Stimulated activated CD4-positive, alpha-beta T cell treated with anti-CD3 and anti-CD28 coated beads, Interleukin-2, amount 100 ng/mL, for 48 hours (primary cell): ENCODE data around the gene VMA21.

Experiments used
- DNase-seq, 2 donors: peaks; one replicate each; pipeline ENCODE4 v3.0.0-alpha.2; 2020

VMA21 gene, protein sequence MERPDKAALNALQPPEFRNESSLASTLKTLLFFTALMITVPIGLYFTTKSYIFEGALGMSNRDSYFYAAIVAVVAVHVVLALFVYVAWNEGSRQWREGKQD

DNA sequence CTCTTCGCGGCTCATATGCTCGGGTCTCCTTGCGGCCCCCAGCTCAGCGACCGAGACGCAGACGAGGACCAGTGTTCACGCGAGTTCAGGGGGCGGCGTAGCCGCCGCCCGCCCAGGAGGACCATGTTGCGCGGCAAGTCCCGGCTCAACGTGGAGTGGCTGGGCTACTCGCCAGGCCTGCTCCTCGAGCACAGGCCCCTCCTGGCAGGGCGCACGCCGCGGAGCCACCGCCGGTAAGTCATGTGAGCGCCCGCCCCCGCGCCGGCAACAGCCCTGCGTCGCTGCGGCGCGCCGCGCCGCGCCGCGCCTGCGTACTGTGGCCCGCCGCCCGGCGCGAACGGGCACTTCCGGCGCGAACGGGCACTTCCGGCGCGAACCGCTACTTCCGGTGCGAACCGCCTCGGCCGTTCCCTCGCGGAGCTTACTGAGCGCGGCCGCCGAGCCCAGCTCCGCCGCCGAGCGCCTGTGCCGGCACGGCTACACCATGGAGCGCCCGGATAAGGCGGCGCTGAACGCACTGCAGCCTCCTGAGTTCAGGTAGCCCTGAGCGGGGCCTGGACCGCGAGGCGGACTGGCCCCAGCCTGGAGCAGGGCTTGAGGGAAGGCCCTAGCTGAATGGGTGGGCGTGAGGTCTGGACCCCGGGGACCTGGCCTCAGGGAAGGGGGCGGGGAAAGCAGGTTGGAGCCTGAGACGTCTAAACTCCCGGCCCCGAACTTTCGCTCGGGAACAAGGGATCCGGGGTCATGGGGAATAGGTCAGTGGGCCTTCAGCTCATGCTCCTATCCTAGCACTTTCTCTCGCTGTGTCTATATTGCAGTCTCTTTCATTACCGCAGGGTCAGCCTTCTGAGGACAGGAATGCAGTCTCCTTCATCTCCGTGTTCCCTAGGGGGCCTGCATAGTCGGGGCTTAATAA is at the start of gene VMA21:
Gene VMA21, plus strand, starts transcription at position 382 of the 916 bp plus-strand sequence. Its CDS starts 103 bp downstream, at position 485.
- DNase-seq: peak; percentile 68 to 75

DNA sequence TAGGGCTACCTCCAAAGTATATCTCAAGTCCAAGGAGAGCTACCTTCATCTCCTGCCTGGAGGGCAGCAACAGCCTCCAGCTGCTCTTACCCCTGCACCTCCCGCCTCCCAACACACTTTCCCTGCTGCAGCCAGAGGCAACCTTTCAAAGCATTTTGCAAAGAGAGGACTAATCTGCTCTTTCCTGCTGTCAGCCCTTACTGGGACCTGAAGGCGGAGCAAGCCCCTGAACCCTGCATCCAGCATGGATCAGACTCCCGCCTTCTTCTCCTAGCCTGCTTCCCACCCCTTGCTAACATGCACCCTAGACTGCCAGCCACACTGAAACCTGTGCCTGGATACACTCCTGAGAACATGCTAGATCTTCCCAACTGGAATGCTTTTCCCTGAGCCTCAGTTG is 37.7 kb upstream of the VMA21 start:
- no peak for DNase-seq

DNA sequence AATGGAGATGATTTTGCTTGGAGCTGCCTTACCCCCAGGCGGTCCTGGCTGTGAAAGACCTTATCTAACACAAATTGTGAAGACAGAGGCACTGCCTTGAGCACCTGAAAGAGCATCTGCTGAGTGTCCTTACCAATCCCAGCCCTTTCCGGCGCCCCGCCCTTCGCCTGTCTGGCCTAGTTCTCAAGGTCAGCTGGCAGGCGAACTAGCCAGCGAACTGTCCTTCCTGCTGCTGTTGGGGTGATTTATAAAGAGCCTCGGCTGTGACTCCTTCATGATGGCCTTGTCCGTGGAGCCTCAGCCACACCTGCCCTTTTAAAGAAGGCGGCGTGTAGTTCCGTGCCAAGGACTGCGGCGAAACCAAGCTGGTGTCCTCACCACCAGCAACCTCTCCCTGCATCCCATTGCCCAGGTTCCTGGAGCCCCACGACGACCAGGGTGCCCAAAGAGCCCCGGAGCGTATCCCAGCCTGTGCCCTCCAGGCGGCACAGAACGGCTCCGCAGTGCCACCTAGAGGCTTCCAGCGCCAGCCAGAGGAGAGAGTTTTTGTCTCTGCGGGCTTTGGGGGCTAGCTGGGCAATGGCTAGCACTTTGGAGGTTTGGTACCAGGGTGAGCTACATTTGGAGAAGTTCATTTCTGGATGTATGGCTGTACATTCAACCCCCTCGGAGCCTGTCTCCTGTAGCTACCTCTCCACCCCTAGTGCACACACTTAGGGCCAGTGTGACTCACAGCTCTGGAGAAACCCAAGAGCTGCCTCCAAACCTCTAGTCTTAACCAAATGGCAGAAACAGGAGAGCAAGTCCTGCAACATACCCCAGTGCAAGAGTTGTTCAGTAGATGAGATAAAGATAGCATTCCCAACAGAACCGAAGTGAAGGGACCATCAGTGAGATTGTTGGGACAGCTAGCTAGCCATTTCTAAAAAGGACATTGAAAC is 36.8 kb upstream of the VMA21 start:
- DNase-seq: peak; percentile 23 to 49

DNA sequence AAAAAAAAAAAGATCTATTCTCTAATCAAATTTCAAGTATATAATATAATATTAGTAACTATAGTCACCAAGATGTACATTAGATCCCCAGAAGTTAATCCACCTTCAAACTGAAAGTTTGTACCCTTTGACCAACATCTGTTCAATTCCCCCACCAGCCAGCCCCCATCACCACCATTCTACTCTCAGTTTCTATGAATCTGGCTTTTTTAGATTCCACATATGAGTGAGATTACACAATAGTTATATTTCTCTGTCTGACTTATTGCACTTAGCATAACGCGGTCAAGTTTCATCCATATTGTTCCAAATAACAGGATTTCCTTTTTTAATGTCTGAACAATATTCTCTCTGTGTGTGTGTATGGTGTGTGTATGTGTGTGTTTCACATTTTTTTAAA is 33.7 kb upstream of the VMA21 start:
- no peak for DNase-seq

GRCh38 chrX:151365579-151365978 is 31.4 kb upstream of the VMA21 start:
- no peak for DNase-seq

GRCh38 chrX:151370906-151371305 is 26.1 kb upstream of the VMA21 start:
- no peak for DNase-seq

DNA sequence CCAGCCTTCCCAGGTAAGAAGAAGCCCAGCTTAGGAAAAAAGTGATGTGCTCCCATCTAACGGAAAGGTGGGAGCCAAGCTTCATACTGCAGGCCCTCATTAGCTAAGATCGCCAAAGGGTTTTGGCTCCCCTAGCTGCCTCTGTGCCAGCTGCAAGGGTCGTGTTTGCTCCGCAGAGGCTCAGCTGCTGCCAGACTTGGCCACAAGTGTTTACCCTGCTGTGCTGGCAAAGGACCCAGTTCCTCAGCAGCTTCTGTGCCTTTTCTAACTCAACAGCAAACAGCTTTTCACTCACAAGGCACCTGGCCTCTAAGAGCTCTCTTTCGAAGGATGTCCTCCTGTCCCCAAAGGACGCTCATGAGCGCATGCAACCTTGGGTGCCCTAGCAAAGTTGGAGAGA is 12.2 kb upstream of the VMA21 start:
- DNase-seq: no peak

GRCh38 chrX:151386838-151387459 is 10.1 kb upstream of the VMA21 start:
- no peak for DNase-seq

GRCh38 chrX:151391722-151392121 is 5.3 kb upstream of the VMA21 start:
- DNase-seq: no peak

GRCh38 chrX:151393514-151393913 is 3.5 kb upstream of the VMA21 start:
- peak; percentile 7 to 33 for DNase-seq

DNA sequence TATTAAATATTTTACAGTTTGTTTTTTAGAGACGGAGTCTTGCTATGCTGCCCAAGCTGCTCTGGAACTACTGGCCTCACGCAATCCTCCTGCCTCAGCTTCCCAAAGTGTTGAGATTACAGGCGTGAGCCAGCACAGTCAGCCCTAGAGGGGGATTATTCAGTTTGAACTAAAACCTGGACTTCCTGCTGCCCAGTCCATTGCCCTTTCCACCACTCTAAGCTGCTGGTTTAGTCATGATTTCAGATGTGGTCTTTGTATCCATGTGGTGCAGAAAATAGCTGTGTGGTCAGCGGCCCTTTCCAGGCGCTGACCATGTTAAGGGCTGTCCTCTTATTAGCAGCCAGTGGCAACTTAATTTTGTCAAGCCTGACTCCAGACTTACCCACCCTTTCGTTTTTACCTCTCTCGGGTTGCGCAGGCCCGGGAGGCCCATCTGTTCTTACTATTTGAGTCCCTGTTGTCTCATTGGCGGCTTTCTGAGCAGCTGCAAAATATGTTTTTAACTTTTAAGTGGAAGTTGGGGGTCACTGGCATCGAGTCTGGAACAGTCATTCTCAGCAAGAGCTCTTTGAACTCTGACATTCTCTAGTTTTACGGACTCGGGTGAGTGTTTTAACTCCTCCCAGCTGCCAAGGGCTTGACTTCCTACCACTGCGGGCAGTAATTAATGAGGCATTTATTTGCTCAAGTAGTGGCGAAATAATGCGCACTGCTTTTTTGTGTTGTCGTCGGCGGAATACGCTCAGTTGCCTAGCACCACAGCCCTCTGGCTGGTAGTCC is 773 bp upstream of the VMA21 start:
- DNase-seq: peak; percentile 7 to 10

- no peak for DNase-seq
Observed at GRCh38 chrX:151397741-151398070, 700 bp downstream of the VMA21 start.

GRCh38 chrX:151398346-151398745 is 1.3 kb downstream of the VMA21 start:
- DNase-seq: no peak

- DNase-seq: no peak
Observed at GRCh38 chrX:151402719-151403390, 5.8 kb downstream of the VMA21 start.

DNA sequence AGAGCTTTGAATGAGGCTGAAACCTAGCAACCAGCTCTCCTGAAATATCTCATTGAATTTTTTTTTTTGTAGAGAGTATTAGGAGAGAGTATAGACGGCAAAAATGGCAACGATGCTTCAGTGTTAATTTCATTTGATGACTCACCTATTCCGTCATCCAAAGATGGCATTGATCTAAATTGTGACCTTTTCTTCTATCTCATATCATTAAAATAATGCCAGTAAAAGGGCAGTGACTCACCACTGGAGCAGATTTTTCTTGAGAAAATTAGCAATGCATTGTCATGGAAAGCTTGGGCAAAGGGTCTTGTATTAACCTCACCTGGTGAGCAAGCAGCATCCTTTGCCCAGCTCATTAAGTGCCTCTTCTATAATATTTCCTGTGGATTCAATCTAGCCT is 19.6 kb downstream of the VMA21 start:
- DNase-seq: no peak

DNA sequence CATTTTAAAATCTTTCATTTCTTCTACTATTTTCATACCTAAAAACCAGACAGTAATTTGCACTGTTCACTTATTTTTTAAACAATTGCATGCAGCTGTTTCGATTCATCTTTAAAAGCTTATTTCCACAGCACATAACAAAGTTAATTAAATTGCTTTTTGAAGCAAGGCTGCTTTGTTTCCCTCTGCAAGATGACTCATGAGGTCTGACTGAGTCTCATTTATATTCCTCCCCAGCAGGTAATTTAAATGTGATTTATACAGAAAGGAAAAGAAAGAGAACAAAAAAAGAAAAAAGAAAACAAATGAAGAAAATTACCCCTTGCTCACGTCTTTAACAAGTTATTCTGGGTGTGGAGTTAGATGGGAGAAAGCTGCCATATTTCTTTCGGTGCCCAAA is 22.8 kb downstream of the VMA21 start:
- no peak for DNase-seq

- DNase-seq: no peak
Observed at GRCh38 chrX:151424505-151424904, 27.5 kb downstream of the VMA21 start.

GRCh38 chrX:151448509-151448908 is 51.5 kb downstream of the VMA21 start:
- no peak for DNase-seq

- DNase-seq: no peak
Observed at GRCh38 chrX:151458824-151459223, 61.8 kb downstream of the VMA21 start.
